ENCODE measurements around the gene C15orf40. TPM values are rescaled to one million over a fixed set of nuclear protein-coding genes. Genes with fewer than 3 reads are reported as not detected.

Gene C15orf40
- total and polyA plus RNA-seq, 2 of the 13 experiments (the other 11 are each of a cell fraction or from before 2014, with no cell fraction given): 24.0 to 26.3 TPM

GRCh38 chr15:82985688-82986441 is 25.6 kb downstream of the C15orf40 start, which contains the start of gene RAMAC (continued):
- TF ChIP-seq FOXP4 (CRISPR knock-in tag; IDR thresholded peaks at IDR 0.05) (peak; percentile 25; the same call in 1 of the 2 replicates), ZNF589 (CRISPR knock-in tag; conservative IDR thresholded peaks at IDR 0.05) (peak; percentile 82; the same call in 1 of the 2 replicates), CCDC6 (CRISPR knock-in tag; IDR thresholded peaks at IDR 0.05) (peak; percentile 80; the same call in 1 of the 2 replicates), SIX4 (CRISPR knock-in tag; IDR thresholded peaks at IDR 0.05) (no peak), CREBL2 (CRISPR knock-in tag; IDR thresholded peaks at IDR 0.05; ENCODE audit: borderline replicate concordance) (no peak), TBP (CRISPR knock-in tag; IDR thresholded peaks at IDR 0.05) (no peak), ZSCAN9 (CRISPR knock-in tag; IDR thresholded peaks at IDR 0.05; ENCODE audit: borderline replicate concordance) (peak; percentile 66; the same call in 1 of the 2 replicates), ZNF512B (CRISPR knock-in tag; IDR thresholded peaks at IDR 0.05; ENCODE audit: borderline replicate concordance) (no peak), ZNF263 (CRISPR knock-in tag; IDR thresholded peaks at IDR 0.05) (no peak; the same call in 1 of the 2 replicates), TCF12 (IDR thresholded peaks at IDR 0.05) (no peak), TCF12 (CRISPR knock-in tag; IDR thresholded peaks at IDR 0.05) (no peak), MTF2 (CRISPR knock-in tag; IDR thresholded peaks at IDR 0.05; ENCODE audit: borderline replicate concordance) (no peak), ZFP36L2 (CRISPR knock-in tag; IDR thresholded peaks at IDR 0.05) (no peak), ZNF281 (CRISPR knock-in tag; IDR thresholded peaks at IDR 0.05; ENCODE audit: borderline replicate concordance) (peak; percentile 12; the same call in 1 of the 2 replicates), ZNF850 (CRISPR knock-in tag; conservative IDR thresholded peaks at IDR 0.05) (no peak), MED8 (CRISPR knock-in tag; IDR thresholded peaks at IDR 0.05; ENCODE audit: insufficient replicate concordance) (peak; percentile 69), PCBP2 (optimal IDR thresholded peaks at IDR 0.05; ENCODE audit: low read depth, low read length, poor library complexity, severe bottlenecking) (no peak), SNAPC5 (CRISPR knock-in tag; IDR thresholded peaks at IDR 0.05; ENCODE audit: borderline replicate concordance) (0 out of 2 replicates have a peak, but pooled peaks have one; percentile 27)

Measured in HepG2 (cell line).